HepG2 (cell line): ENCODE results near the gene ZER1. TPM values are rescaled to one million over a fixed set of nuclear protein-coding genes. Genes with fewer than 3 reads are reported as not detected.

ENCODE experiments used
- ATRX ChIP-seq: sonication (generic); formaldehyde crosslinking; IDR thresholded peaks from 2 replicates; pipeline ENCODE4 v1.4.0; 2020; ENCODE audit warnings: missing genetic modification reagents, borderline replicate concordance
- DRAP1 ChIP-seq: IDR thresholded peaks from 2 replicates; pipeline ENCODE4 v1.6.1; 2016; ENCODE audit warnings: missing genetic modification reagents, missing compliant biosample characterization
- FIP1L1 ChIP-seq: fragments of 200-400 bp; formaldehyde crosslinking; IDR thresholded peaks from 2 replicates; pipeline ENCODE4 v1.6.1; 2018; ENCODE audit warnings: low read depth, mild to moderate bottlenecking, low read length, moderate library complexity, borderline replicate concordance; ENCODE audit not compliant: insufficient read depth
- HNF1B ChIP-seq: sonication (generic); formaldehyde crosslinking; IDR thresholded peaks from 2 replicates; pipeline ENCODE4 v1.5.1; 2020; ENCODE audit warnings: mild to moderate bottlenecking, moderate library complexity, missing genetic modification reagents
- PLRG1 ChIP-seq: fragments of 450-650 bp; conservative IDR thresholded peaks from 2 replicates; pipeline ENCODE4 v1.6.1; 2016
- RXRB ChIP-seq: IDR thresholded peaks from 2 replicates; pipeline ENCODE4 v1.6.1; 2016; ENCODE audit warnings: borderline replicate concordance, missing genetic modification reagents, missing compliant biosample characterization
- SAP130 ChIP-seq: IDR thresholded peaks from 2 replicates; pipeline ENCODE4 v1.6.1; 2016; ENCODE audit warnings: low read depth
- SMAD1 ChIP-seq: sonication (generic); formaldehyde crosslinking; IDR thresholded peaks from 2 replicates; pipeline ENCODE4 v1.4.0; 2020; ENCODE audit warnings: missing genetic modification reagents, low read depth, mild to moderate bottlenecking, borderline replicate concordance
- SRF ChIP-seq: IDR thresholded peaks from 2 replicates; pipeline ENCODE4 v1.6.1; 2011; ENCODE audit warnings: mild to moderate bottlenecking, low read depth, low read length, moderate library complexity
- TBX3 ChIP-seq: fragments of 450-650 bp; IDR thresholded peaks from 2 replicates; pipeline ENCODE4 v1.6.1; 2017; ENCODE audit warnings: antibody characterized with exemption, mild to moderate bottlenecking, inconsistent platforms, borderline replicate concordance
- YY1 ChIP-seq: IDR thresholded peaks from 2 replicates; pipeline ENCODE4 v1.6.1; 2011; ENCODE audit warnings: low read length, low read depth, moderate library complexity, mild to moderate bottlenecking; ENCODE audit not compliant: insufficient read depth, insufficient replicate concordance
- ZBTB21 ChIP-seq: sonication (generic); formaldehyde crosslinking; IDR thresholded peaks from 2 replicates; pipeline ENCODE4 v1.4.0; 2020; ENCODE audit warnings: missing genetic modification reagents
- ZBTB40 ChIP-seq, 2 experiments: fragments of 450-650 bp in 1 of 2; sonication (generic) in 1 of 2; formaldehyde crosslinking in 1 of 2; IDR thresholded peaks; 2 replicates each; pipeline versions ENCODE4 v1.6.1 to v1.8.0; 2016 to 2022; ENCODE audit warnings: antibody characterized with exemption in 1 of 2, mild to moderate bottlenecking in 1 of 2, missing genetic modification reagents in 1 of 2
- ZEB1 ChIP-seq: IDR thresholded peaks from 2 replicates; pipeline ENCODE4 v1.6.1; 2012; ENCODE audit warnings: mild to moderate bottlenecking, low read depth, inconsistent platforms; ENCODE audit not compliant: insufficient replicate concordance
- ZFY ChIP-seq: sonication (generic); formaldehyde crosslinking; IDR thresholded peaks from 2 replicates; pipeline ENCODE4 v1.4.0; 2020; ENCODE audit warnings: missing genetic modification reagents
- ZNF7 ChIP-seq: IDR thresholded peaks from 2 replicates; pipeline ENCODE4 v1.6.1; 2016; ENCODE audit warnings: missing biosample characterization, missing genetic modification reagents
- ZNF768 ChIP-seq: sonication (generic); formaldehyde crosslinking; IDR thresholded peaks from 2 replicates; pipeline ENCODE4 v1.4.0; 2020; ENCODE audit warnings: missing genetic modification reagents
- ZNF841 ChIP-seq: sonication (generic); formaldehyde crosslinking; IDR thresholded peaks from 2 replicates; pipeline ENCODE4 v1.8.1; 2023; ENCODE audit warnings: missing genetic modification reagents, borderline replicate concordance
- polyA plus RNA-seq, 8 experiments: library from polyadenylated mRNA; depleted of rRNA in 3 of 8; stranded (reverse) in 7 of 8; unstranded in 1 of 8; fragments of >200 nt; fragmentation: Illumina TruSeq in 4 of 8; extraction: Trizol in 4 of 8; gene quantifications; 2 replicates each; pipeline versions ENCODE4 v1.2.1 to v1.2.3, GENCODE V29; 2011 to 2016; ENCODE audit warnings: low read depth in 4 of 8, missing spikeins in 1 of 8, mixed read lengths in 1 of 8; ENCODE audit not compliant: insufficient read depth in 1 of 8
- total RNA-seq, 5 experiments: library from RNA; depleted of rRNA; stranded (reverse); fragments of >200 nt; fragmentation: Illumina TruSeq; extraction: Trizol; gene quantifications; 2 replicates each; pipeline ENCODE4 v1.2.3, GENCODE V29; 2016; ENCODE audit warnings: low read depth in 1 of 5

ZER1 gene
- total and polyA plus RNA-seq, 2 of the 13 experiments (the other 11 are each of a cell fraction or from before 2014, with no cell fraction given), result 7.7 to 40.0 TPM

DNA sequence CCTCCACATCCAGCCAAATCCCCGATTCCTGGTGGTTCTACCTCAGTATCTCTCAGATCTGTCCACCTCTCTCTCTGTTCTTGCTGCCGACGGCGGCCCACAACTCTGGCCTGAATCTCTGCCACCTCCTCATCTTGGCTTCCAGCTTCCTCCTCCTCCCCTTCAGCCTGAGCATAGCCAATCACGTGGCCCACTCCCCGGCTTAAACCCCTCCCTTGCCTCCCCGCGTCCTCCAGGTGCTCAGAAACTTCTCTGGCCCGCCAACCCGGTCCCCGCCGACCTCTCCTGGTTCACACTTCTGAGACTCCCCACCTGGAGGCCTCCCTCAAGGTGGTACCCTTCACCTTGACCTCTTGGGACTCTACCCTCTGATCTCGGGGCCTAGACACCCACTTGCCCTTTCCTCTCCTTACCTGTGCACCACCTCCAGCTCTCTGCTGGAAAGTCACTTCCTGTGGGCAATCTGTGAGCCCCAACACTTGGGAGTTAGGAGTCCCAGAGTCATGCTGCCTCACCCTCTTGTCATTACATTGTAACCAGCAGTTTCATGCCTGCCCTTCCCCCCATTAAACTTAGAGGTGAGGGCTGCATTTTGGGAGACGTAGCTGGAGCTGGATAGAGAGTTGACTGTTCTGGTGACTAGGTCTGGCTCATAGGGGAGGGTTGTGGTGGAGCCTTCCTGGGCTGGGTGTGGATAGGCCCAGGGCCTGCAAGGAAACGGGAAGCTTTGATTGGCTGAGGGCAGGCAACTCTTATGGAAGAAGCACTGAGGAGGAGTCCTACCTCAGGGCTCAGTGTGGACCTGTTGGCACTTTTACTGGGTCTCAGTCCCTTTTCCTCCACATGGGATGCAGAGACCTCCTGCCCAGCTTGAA lies 87.2 kb downstream of the ZER1 start (continued):
- TF ChIP-seq HNF1B (CRISPR knock-in tag) (peak; percentile 92), FIP1L1 (no peak), DRAP1 (CRISPR knock-in tag) (peak; percentile 88), TBX3 (peak; percentile 25; the same call in 1 of the 2 replicates), ZEB1 (peak; percentile 92), ZNF7 (CRISPR knock-in tag) (0 out of 2 replicates have a peak, but pooled peaks have one; percentile 1), SAP130 (CRISPR knock-in tag) (peak; percentile 76; the same call in 1 of the 2 replicates), PLRG1 (no peak), ZBTB40 (IDR thresholded peaks at IDR 0.05) (no peak), ZBTB40 (CRISPR knock-in tag; IDR thresholded peaks at IDR 0.05) (no peak), ZFY (CRISPR knock-in tag) (peak; percentile 71), RXRB (0 out of 2 replicates have a peak, but pooled peaks have one; percentile 7), ZBTB21 (CRISPR knock-in tag) (no peak), ATRX (CRISPR knock-in tag) (no peak), ZNF768 (CRISPR knock-in tag) (no peak), YY1 (peak; percentile 12), SRF (no peak), ZNF841 (no peak), SMAD1 (CRISPR knock-in tag) (no peak)
